Adipocyte (in vitro differentiated cells): ENCODE measurements around the gene LTA4H.

Source experiments
- DNase-seq: peaks from one replicate; pipeline ENCODE4 v3.0.0-alpha.2; 2015; ENCODE audit warnings: low read depth
- H3K27me3 ChIP-seq: replicated peaks from 2 replicates; pipeline ENCODE4 v1.7.0; 2013; ENCODE audit warnings: mild to moderate bottlenecking, low read length, moderate library complexity; ENCODE audit not compliant: control insufficient read depth, insufficient read depth
- H3K36me3 ChIP-seq: 2 replicates; pipeline ENCODE4 v1.7.0; 2013; ENCODE audit warnings: low read length, mild to moderate bottlenecking, moderate library complexity; ENCODE audit not compliant: control insufficient read depth, insufficient read depth, severe bottlenecking
- H3K4me1 ChIP-seq: 2 replicates; pipeline ENCODE4 v1.7.0; 2013; ENCODE audit warnings: mild to moderate bottlenecking, low read length, moderate library complexity; ENCODE audit not compliant: control insufficient read depth, insufficient read depth
- H3K4me3 ChIP-seq: 2 replicates; pipeline ENCODE4 v1.7.0; 2013; ENCODE audit warnings: mild to moderate bottlenecking, low read length, moderate library complexity
- H3K9ac ChIP-seq: 2 replicates; pipeline ENCODE4 v1.7.0; 2013; ENCODE audit warnings: mild to moderate bottlenecking, low read length, moderate library complexity
- H3K9me3 ChIP-seq: 2 replicates; pipeline ENCODE4 v1.7.0; 2013; ENCODE audit warnings: mild to moderate bottlenecking, low read length, moderate library complexity; ENCODE audit not compliant: control insufficient read depth

The LTA4H gene

GRCh38 chr12:96056646-96057455 is 21.5 kb upstream of the LTA4H start:
- H3K9ac ChIP-seq, result no peak overlapping the region

DNA sequence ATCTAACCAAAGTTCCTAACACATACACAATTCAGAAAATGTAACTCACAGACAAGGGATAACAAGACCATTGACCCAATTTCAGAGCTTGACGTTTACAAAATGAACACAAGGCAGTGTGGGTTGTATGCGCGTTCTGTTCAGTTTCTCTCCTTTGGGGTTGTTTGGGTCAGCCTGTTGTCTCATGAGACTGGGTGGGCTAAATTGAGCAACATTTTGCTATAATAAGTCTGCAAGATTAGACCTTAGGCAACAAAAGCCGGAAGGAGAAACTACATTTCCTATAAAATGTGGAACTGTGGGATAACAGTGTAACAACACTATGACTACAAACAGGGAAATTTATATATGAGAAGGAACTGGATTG is 18.8 kb upstream of the LTA4H start:
- Histone ChIP-seq H3K9ac (no peak overlapping the region), H3K27me3 (no peaks in the 10 kb centered on the region), H3K36me3 (no peaks in the 10 kb centered on the region), H3K4me1 (peaks cover 7% of the 10 kb centered on the region), H3K4me3 (no peak overlapping the region), H3K9me3 (peaks cover 4% of the 10 kb centered on the region)
- no peak for DNase-seq

More at GRCh38 chr12:96056646-96057455, 21.5 kb upstream of the LTA4H start:
- Histone ChIP-seq H3K4me1 (peaks cover 7% of the 10 kb centered on the region), H3K36me3 (no peaks in the 10 kb centered on the region), H3K9me3 (peaks cover 4% of the 10 kb centered on the region), H3K27me3 (no peaks in the 10 kb centered on the region), H3K4me3 (no peak overlapping the region)
- DNase-seq, result no peak

DNA sequence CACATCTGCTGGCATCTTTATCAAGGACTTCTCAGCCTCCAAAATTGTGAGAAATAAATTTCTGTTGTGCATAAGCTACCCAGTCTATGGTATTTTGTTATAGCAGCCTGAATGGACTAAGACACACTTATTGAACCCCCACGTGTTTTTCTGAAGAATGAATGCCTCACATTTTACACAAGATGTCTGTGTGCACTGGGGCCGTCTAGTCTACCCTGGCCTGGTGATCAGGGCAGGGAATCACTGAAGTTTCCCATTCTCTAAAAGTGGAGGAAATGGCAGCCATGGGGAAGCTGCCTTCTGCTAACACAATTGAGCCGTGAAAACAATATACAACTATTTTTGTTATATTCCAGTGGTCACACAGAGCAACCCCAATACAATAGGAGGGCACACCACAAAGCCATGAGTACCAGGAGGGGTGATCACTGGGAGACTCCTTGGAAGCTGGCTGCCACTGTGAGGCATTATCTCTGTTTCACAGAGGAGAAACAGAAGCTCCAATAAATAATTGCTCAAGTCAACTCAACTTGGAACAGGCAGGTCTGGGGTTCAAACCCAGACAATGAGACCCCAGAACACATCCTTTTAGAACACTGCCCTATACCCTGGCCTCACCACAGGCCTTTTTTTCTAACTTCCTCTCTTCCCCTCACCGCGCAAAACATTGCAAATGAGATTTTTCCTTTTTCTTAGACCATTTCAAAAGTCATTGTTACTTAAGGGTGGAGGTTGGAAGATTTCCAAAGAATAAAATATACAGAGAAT is 18.3 kb upstream of the LTA4H start:
- Histone ChIP-seq H3K9me3 (peaks cover 4% of the 10 kb centered on the region), H3K4me3 (no peak overlapping the region), H3K9ac (no peak overlapping the region), H3K27me3 (no peaks in the 10 kb centered on the region), H3K36me3 (no peaks in the 10 kb centered on the region), H3K4me1 (peaks cover 7% of the 10 kb centered on the region)
- no peak for DNase-seq

DNA sequence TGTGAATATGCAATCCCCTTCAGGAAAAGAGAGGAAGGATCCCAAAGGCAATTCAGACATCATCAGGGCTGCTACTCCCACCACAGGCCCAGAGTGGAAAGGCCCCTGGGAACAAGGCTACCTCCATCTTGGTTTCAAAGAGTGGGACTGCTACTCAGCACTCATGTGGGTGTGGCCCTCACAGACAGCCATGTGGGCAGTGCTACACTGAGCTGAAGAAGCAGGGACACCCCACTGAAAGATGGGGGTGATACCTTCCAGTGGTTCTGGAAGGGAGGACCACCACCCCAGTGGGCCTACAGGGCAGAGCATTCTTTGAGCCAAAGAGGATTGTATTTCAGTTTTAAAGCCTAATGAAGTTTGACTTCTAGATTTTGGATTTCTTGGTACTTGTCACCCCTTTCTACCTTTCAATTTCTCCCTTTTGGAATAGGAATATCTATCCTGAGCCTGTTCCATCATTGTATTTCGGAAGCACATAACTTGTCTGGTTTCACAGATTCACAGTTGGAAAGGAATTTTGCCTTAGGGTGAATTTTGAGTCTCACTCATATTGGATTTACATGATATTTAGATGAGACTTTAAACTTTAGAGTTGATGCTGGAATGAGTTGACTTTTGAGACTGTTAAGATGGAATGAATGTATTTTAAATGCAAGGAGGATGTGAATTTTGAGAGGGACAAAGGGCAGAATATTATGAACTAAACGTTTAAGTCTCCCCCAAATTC is 16.5 kb upstream of the LTA4H start:
- H3K4me1 ChIP-seq, result peaks cover 21% of the 10 kb centered on the region
- no peak overlapping the region for H3K4me3 ChIP-seq
- H3K27me3 ChIP-seq, result no peaks in the 10 kb centered on the region
- no peaks in the 10 kb centered on the region for H3K36me3 ChIP-seq
- peaks cover 4% of the 10 kb centered on the region for H3K9me3 ChIP-seq
- H3K9ac ChIP-seq, result no peak overlapping the region
- no peak for DNase-seq

- H3K9ac ChIP-seq, result no peak overlapping the region
- H3K36me3 ChIP-seq, result no peaks in the 10 kb centered on the region
- no peak overlapping the region for H3K4me3 ChIP-seq
- no peak for DNase-seq
- H3K27me3 ChIP-seq, result no peaks in the 10 kb centered on the region
- H3K9me3 ChIP-seq, result no peaks in the 10 kb centered on the region
- H3K4me1 ChIP-seq, result peaks cover 21% of the 10 kb centered on the region
These were observed 14.8 kb upstream of the LTA4H start for GRCh38 chr12:96050139-96050538.

DNA sequence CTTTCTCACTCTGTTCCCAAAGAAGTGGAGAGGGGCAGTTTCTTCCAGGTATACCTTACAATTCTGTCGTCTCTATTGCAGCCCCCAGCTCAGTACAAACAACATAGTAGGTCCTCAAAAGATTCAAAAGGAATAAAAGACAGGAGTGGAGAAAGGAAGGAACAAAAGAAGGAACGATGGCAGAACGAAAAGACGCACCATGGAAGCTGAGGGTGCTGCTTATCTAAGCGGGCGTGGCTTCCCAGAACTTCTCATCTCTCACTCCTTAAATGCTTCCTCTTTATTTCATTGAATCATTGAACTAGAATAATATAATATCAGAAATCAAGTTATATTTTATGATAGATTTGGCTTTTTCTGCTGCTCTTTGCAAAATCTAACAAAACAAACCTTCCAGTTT is 13.7 kb upstream of the LTA4H start:
- no peak for DNase-seq
- Histone ChIP-seq H3K27me3 (no peaks in the 10 kb centered on the region), H3K4me3 (no peak overlapping the region)

GRCh38 chr12:96048393-96048969 is 13.1 kb upstream of the LTA4H start:
- Histone ChIP-seq H3K9ac (no peak overlapping the region), H3K4me3 (no peak overlapping the region), H3K4me1 (peaks cover 28% of the 10 kb centered on the region), H3K9me3 (no peaks in the 10 kb centered on the region), H3K27me3 (no peaks in the 10 kb centered on the region), H3K36me3 (no peaks in the 10 kb centered on the region)
- DNase-seq, result no peak

More for the DNA sequence above, 13.7 kb upstream of the LTA4H start:
- no peaks in the 10 kb centered on the region for H3K36me3 ChIP-seq
- H3K9ac ChIP-seq, result no peak overlapping the region
- H3K9me3 ChIP-seq, result no peaks in the 10 kb centered on the region
- peaks cover 28% of the 10 kb centered on the region for H3K4me1 ChIP-seq

- Histone ChIP-seq H3K36me3 (no peaks in the 10 kb centered on the region), H3K27me3 (no peaks in the 10 kb centered on the region), H3K9ac (no peak overlapping the region), H3K9me3 (no peaks in the 10 kb centered on the region), H3K4me1 (peaks cover 28% of the 10 kb centered on the region), H3K4me3 (peak overlapping the region; percentile 53)
- DNase-seq, result peak; percentile 69
These were observed 12.1 kb upstream of the LTA4H start for GRCh38 chr12:96047229-96048211.

- H3K9ac ChIP-seq, result no peak overlapping the region
- H3K4me1 ChIP-seq, result peaks cover 28% of the 10 kb centered on the region
- H3K9me3 ChIP-seq, result no peaks in the 10 kb centered on the region
- DNase-seq, result no peak
- no peaks in the 10 kb centered on the region for H3K36me3 ChIP-seq
- no peak overlapping the region for H3K4me3 ChIP-seq
- H3K27me3 ChIP-seq, result no peaks in the 10 kb centered on the region
These were observed 11.3 kb upstream of the LTA4H start for GRCh38 chr12:96046543-96047228.

- Histone ChIP-seq H3K4me1 (peaks cover 28% of the 10 kb centered on the region), H3K4me3 (no peak overlapping the region), H3K9ac (no peak overlapping the region), H3K27me3 (no peaks in the 10 kb centered on the region), H3K36me3 (no peaks in the 10 kb centered on the region), H3K9me3 (no peaks in the 10 kb centered on the region)
- no peak for DNase-seq
These were observed 10.2 kb upstream of the LTA4H start for GRCh38 chr12:96045566-96045965.
